ENCODE data around the gene NRP2.

- TF ChIP-seq RARB (CRISPR knock-in tag; IDR thresholded peaks at IDR 0.05) (no peak), PATZ1 (CRISPR knock-in tag; IDR thresholded peaks at IDR 0.05; ENCODE audit: borderline replicate concordance) (no peak), ESRRG (CRISPR knock-in tag; IDR thresholded peaks at IDR 0.05) (no peak), ARNTL (CRISPR knock-in tag; IDR thresholded peaks at IDR 0.05; ENCODE audit: borderline replicate concordance, low read depth) (no peak), SNAI2 (CRISPR knock-in tag; IDR thresholded peaks at IDR 0.05) (no peak), BACH2 (CRISPR knock-in tag; IDR thresholded peaks at IDR 0.05; ENCODE audit: borderline replicate concordance) (no peak), GLIS3 (CRISPR knock-in tag; IDR thresholded peaks at IDR 0.05) (no peak), POU6F1 (CRISPR knock-in tag; IDR thresholded peaks at IDR 0.05; ENCODE audit: borderline replicate concordance, low read depth) (no peak), CSDC2 (CRISPR knock-in tag; IDR thresholded peaks at IDR 0.05) (no peak), ZNF565 (CRISPR knock-in tag; conservative IDR thresholded peaks at IDR 0.05; ENCODE audit: low read depth) (no peak), ZFP30 (CRISPR knock-in tag; IDR thresholded peaks at IDR 0.05) (no peak), ZC3H10 (CRISPR knock-in tag; IDR thresholded peaks at IDR 0.05) (no peak), CSRNP3 (CRISPR knock-in tag; IDR thresholded peaks at IDR 0.05) (no peak)
- TF ChIP-seq, protein P1, sequence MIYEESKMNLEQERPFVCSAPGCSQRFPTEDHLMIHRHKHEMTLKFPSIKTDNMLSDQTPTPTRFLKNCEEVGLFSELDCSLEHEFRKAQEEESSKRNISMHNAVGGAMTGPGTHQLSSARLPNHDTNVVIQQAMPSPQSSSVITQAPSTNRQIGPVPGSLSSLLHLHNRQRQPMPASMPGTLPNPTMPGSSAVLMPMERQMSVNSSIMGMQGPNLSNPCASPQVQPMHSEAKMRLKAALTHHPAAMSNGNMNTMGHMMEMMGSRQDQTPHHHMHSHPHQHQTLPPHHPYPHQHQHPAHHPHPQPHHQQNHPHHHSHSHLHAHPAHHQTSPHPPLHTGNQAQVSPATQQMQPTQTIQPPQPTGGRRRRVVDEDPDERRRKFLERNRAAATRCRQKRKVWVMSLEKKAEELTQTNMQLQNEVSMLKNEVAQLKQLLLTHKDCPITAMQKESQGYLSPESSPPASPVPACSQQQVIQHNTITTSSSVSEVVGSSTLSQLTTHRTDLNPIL (CRISPR knock-in tag; IDR thresholded peaks at IDR 0.05; ENCODE audit: low read depth), result no peak
Observed at GRCh38 chr2:205800224-205800623, 117.9 kb downstream of the NRP2 start.
